Activated CD8-positive, alpha-beta memory T cell treated with anti-CD3 and anti-CD28 coated beads, Interleukin-2, amount 50 U/mL, for 24 hours (primary cell): ENCODE measurements around the gene FKBP15.

ENCODE experiments used
- DNase-seq: peaks from one replicate; pipeline ENCODE4 v3.0.0-alpha.2; 2020; ENCODE audit errors: extremely low read depth

The FKBP15 gene

GRCh38 chr9:113228130-113228665 is 7.1 kb upstream of the FKBP15 start:
- DNase-seq, result no peak

GRCh38 chr9:113227436-113227835 is 6.4 kb upstream of the FKBP15 start:
- DNase-seq, result no peak

- DNase-seq, result no peak
Observed at GRCh38 chr9:113223963-113224362, 2.9 kb upstream of the FKBP15 start.

- no peak for DNase-seq
Observed at GRCh38 chr9:113222482-113222841, 1.4 kb upstream of the FKBP15 start.

- no peak for DNase-seq
Observed at GRCh38 chr9:113221800-113222481, 864 bp upstream of the FKBP15 start.

GRCh38 chr9:113220467-113221002 is 542 bp downstream of the FKBP15 start:
- DNase-seq, result no peak

- DNase-seq, result no peak
Observed at GRCh38 chr9:113219969-113220368, 1.1 kb downstream of the FKBP15 start.

- no peak for DNase-seq
Observed at GRCh38 chr9:113219186-113219936, 1.7 kb downstream of the FKBP15 start.

- DNase-seq, result no peak
Observed at GRCh38 chr9:113216406-113216805, 4.7 kb downstream of the FKBP15 start.

GRCh38 chr9:113215132-113215531 is 5.9 kb downstream of the FKBP15 start:
- DNase-seq, result no peak

GRCh38 chr9:113210815-113211214 is 10.3 kb downstream of the FKBP15 start:
- DNase-seq, result no peak

GRCh38 chr9:113205861-113206260 is 15.2 kb downstream of the FKBP15 start:
- no peak for DNase-seq

- no peak for DNase-seq
Observed at GRCh38 chr9:113205432-113205831, 15.6 kb downstream of the FKBP15 start.

- DNase-seq, result no peak
Observed at GRCh38 chr9:113199683-113200329, 21.3 kb downstream of the FKBP15 start.

GRCh38 chr9:113192455-113192854 is 28.6 kb downstream of the FKBP15 start:
- no peak for DNase-seq

- no peak for DNase-seq
Observed at GRCh38 chr9:113187929-113188595, 33.0 kb downstream of the FKBP15 start.

- DNase-seq, result no peak
Observed at GRCh38 chr9:113186137-113186755, 34.8 kb downstream of the FKBP15 start.

- no peak for DNase-seq
Observed at GRCh38 chr9:113185271-113185670, 35.8 kb downstream of the FKBP15 start.

GRCh38 chr9:113184539-113184938 is 36.5 kb downstream of the FKBP15 start:
- DNase-seq, result no peak

GRCh38 chr9:113183956-113184488 is 37.1 kb downstream of the FKBP15 start:
- no peak for DNase-seq

- DNase-seq, result no peak
Observed at GRCh38 chr9:113181165-113181564, 39.9 kb downstream of the FKBP15 start.
